Breast epithelium (tissue), 4 donors: Measurements from ENCODE around the gene SULT1A3. TPM values are rescaled to one million over a fixed set of nuclear protein-coding genes. Genes with fewer than 3 reads are reported as not detected.
A peak's percentile ranks its signal among the peaks of the same experiment; 100 is the strongest.
"Not testable (repeated sequence)": the region's sequence is repeated elsewhere in the genome, so short reads cannot be mapped to it uniquely, and the experiment has no call there.

Source experiments
- DNase-seq, 2 donors: peaks; one replicate each; pipeline ENCODE4 v3.0.0-alpha.2; 2019; ENCODE audit warnings: low spot score in 2 of 2
- H3K27ac ChIP-seq, 2 donors: fragments of 200-600 bp; sonication (generic) in 1 of 2; one replicate each; pipeline ENCODE4 v1.5.1; 2016 to 2019; ENCODE audit warnings: mild to moderate bottlenecking in 1 of 2
- H3K27me3 ChIP-seq, 2 donors: fragments of 200-600 bp; sonication (generic) in 1 of 2; one replicate each; pipeline versions ENCODE4 v1.5.1 to v1.6.0; 2017 to 2019; ENCODE audit warnings: control low read depth in 1 of 2, mild to moderate bottlenecking in 1 of 2
- H3K36me3 ChIP-seq: fragments of 200-600 bp; one replicate; pipeline ENCODE4 v1.5.1; 2019
- H3K4me1 ChIP-seq, 2 donors: fragments of 200-600 bp; sonication (generic); one replicate each; pipeline ENCODE4 v1.5.1; 2016 to 2019; ENCODE audit warnings: control low read depth in 1 of 2
- H3K4me3 ChIP-seq, 3 donors: fragments of 200-600 bp; sonication (generic); 1 replicate in 2 of 3; 2 replicates in 1 of 3; pipeline ENCODE4 v1.5.1; 2016 to 2019; ENCODE audit warnings: mild to moderate bottlenecking in 3 of 3, moderate library complexity in 2 of 3
- H3K9me3 ChIP-seq, 2 donors: fragments of 200-600 bp; sonication (generic) in 1 of 2; one replicate each; pipeline ENCODE4 v1.5.1; 2016 to 2019; ENCODE audit warnings: control low read depth in 1 of 2
- POLR2A ChIP-seq: fragments of 450-650 bp; IDR thresholded peaks from one replicate; pipeline ENCODE4 v1.6.1; 2016; ENCODE audit warnings: antibody characterized with exemption, mild to moderate bottlenecking, moderate library complexity
- POLR2AphosphoS5 ChIP-seq, 3 donors: sonication (generic); formaldehyde crosslinking; IDR thresholded peaks; one replicate each; pipeline ENCODE4 v1.6.1; 2017; ENCODE audit warnings: antibody characterized with exemption in 3 of 3
- intact Hi-C: fragments of 100-400 bp; cut with DNase I; formaldehyde crosslinking; loops from one replicate; pipeline ENCODE4 v1.15.1; 2023; ENCODE audit warnings: low total_unique reads
- total RNA-seq, 3 donors: library from RNA; depleted of rRNA; stranded (reverse); fragments of >200 nt; gene quantifications; one replicate each; pipeline ENCODE4 v1.1.0, GENCODE V29; 2016
- TF ChIP-seq, protein P1 (sequence below), 3 donors: fragments of 450-650 bp; IDR thresholded peaks; one replicate each; pipeline ENCODE4 v1.5.1; 2016 to 2017; ENCODE audit warnings: antibody characterized with exemption in 3 of 3, mild to moderate bottlenecking in 3 of 3, moderate library complexity in 3 of 3

The SULT1A3 gene
- total RNA-seq, 3 donors from 2014 or later: 12.3 to 27.0 (median 15.7) TPM

DNA sequence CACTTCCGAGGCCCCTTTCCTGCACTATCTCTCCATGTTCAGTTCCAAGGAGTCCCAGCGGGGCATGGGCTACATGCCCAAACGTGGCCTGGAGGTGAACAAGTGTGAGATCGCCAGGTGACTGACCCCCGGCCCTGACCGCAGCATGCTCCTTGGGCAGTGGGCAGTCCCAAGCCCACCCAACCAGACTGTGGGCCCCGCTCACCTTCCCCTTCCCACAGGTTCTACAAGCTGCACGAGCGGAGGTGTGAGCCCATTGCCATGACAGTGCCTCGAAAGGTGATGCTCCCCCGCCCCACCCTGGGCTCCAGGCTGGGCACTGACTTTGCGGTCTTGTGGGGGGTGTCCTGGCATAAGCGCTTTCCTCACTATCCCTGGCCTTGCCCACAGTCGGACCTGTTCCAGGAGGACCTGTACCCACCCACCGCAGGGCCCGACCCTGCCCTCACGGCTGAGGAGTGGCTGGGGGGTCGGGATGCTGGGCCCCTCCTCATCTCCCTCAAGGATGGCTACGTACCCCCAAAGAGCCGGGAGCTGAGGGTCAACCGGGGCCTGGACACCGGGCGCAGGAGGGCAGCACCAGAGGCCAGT, 11.0 kb upstream of the SULT1A3 start:
- Histone ChIP-seq H3K27ac (no peak overlapping the region), H3K9me3 (no peaks in the 10 kb centered on the region), H3K36me3 (no peaks in the 10 kb centered on the region), H3K27me3 (no peaks in the 10 kb centered on the region), H3K4me3 (no peak overlapping the region), H3K4me1 (no peaks in the 10 kb centered on the region)
- DNase-seq: no peak
- TF ChIP-seq, protein P1, sequence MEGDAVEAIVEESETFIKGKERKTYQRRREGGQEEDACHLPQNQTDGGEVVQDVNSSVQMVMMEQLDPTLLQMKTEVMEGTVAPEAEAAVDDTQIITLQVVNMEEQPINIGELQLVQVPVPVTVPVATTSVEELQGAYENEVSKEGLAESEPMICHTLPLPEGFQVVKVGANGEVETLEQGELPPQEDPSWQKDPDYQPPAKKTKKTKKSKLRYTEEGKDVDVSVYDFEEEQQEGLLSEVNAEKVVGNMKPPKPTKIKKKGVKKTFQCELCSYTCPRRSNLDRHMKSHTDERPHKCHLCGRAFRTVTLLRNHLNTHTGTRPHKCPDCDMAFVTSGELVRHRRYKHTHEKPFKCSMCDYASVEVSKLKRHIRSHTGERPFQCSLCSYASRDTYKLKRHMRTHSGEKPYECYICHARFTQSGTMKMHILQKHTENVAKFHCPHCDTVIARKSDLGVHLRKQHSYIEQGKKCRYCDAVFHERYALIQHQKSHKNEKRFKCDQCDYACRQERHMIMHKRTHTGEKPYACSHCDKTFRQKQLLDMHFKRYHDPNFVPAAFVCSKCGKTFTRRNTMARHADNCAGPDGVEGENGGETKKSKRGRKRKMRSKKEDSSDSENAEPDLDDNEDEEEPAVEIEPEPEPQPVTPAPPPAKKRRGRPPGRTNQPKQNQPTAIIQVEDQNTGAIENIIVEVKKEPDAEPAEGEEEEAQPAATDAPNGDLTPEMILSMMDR (IDR thresholded peaks at IDR 0.05): no peak
- TF ChIP-seq POLR2AphosphoS5 (IDR thresholded peaks at IDR 0.05): no peak
- no peak for TF ChIP-seq POLR2A
- intact Hi-C loops: no loop called here

DNA sequence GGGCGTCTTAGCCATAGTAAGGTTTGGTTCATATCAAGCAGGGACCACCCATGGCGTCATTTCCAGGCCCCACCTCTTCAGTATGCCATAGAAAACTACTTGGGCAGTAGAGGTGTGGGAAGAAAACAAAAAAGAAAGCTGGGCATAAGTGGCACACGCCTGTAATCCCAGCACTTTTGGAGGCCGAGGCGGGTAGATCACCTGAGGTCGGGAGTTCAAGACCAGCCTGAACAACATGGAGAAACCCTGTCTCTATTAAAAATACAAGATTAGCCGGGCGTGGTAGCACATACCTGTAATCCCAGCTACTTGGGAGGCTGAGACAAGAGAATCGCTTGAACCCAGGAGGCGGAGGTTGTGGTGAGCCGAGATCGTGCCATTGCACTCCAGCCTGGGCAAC, 7.9 kb upstream of the SULT1A3 start:
- H3K4me1 ChIP-seq, DNase-seq, H3K9me3 ChIP-seq, H3K27me3 ChIP-seq, H3K27ac ChIP-seq, H3K4me3 ChIP-seq, intact Hi-C loops, H3K36me3 ChIP-seq: not testable (repeated sequence)

DNA sequence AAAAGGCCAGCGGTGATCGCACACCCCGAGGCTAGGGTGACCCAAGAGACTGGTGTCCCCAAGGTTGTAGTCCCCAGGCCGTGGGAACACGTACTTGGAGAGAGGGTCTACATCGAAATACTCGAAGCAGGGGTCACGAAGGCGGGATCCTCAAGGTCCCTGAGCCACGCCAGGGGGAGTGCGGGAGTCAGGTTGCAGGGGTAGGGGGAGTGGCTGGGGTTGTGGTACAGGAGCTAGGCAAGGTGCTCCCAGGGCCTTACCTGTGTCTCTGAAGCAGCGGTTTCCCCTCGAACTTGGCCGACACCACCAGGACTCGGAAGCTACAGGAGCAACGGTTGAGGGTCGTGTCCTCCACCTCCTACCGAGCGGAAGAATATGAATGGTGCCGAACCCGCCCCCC, 6.0 kb upstream of the SULT1A3 start:
- H3K4me3 ChIP-seq, H3K36me3 ChIP-seq, H3K27me3 ChIP-seq, H3K27ac ChIP-seq, H3K4me1 ChIP-seq, DNase-seq, H3K9me3 ChIP-seq, intact Hi-C loops: not testable (repeated sequence)

DNA sequence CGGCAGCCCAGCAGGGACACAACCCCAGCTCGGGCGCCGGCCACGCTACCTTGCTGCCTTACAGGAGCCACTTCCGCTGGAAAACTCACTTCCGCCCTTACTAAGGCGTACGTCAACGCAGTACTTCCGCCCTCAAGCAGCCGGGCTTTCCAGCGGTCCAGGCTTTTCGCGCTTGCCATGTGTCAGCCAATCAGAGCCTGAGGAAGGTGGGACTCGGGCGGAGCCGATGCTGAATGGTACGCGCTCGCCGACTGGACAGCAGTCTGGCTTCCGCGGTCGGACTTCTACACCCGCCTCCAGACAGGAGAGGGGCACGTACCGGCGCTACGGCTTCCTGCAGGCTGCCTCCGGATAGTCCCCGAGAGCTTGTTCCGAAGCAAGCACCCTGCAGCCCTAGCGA, 5.4 kb upstream of the SULT1A3 start, which contains the start of the genes BOLA2B and SLX1A:
TSS of gene BOLA2B (minus strand) at position 52 of the 400 bp plus-strand sequence. CDS start 71 bp downstream, outside the sequence.
TSS of gene SLX1A (plus strand) at position 261 of the 400 bp plus-strand sequence. CDS start 210 bp downstream, outside the sequence.
- H3K36me3 ChIP-seq, intact Hi-C loops, H3K9me3 ChIP-seq, H3K27me3 ChIP-seq, DNase-seq, H3K4me1 ChIP-seq: not testable (repeated sequence)
- Histone ChIP-seq H3K4me3 (peak within 1 kb of the TSS; percentile 35 to 67 (median 49)), H3K27ac (peak within 1 kb of the TSS in 1 of 2 donors; percentile 54)

DNA sequence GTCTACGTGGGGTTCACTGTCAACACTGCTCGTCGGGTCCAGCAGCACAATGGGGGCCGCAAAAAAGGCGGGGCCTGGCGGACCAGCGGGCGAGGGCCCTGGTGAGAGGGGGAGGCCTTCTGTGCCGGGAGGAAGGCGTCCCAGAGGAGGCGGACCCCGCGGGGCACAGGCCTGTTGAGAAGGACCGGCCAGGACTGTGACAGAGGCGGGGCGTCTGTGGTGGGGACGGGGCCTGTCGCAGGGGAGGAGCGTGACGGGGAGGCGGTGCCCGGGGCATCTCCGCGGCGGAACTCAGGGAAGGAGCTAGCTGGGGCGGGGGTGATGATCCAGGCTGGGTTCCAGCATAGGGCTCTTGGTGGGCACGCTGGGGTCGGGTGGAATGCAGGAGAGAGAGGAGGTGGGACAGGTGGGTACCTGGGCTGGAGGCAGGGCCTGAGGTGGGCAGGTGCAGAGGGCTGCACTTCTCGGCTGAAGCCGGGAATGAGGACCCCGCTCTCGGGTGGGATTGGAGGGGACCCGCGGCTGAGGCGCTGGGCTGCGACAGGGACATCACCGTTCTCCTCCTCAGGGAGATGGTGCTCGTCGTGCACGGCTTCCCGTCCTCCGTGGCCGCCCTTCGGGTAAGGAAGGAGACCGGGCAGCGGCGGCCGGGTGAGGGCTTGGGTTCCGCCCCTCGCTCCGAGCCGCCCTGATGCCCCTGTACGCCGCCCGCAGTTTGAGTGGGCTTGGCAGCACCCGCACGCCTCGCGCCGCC, 4.7 kb upstream of the SULT1A3 start:
- intact Hi-C loops, DNase-seq: not testable (repeated sequence)

DNA sequence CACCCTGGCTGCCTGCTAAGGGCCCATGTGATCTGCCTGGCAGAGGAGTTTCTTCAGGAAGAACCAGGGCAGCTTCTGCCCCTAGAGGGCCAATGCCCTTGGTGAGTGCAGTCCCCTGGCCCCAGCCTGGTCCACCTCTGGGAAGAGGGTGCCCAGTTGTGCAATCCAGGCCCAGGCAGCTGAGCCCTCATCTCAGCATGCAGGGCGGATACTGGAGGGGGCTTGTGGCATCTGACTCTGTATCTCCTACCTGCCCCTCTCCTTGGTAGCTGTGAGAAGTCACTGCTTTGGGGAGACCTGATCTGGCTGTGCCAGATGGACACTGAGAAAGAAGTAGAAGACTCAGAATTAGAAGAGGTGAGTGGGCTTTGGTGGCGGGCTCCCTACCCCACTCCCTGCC, 2.1 kb upstream of the SULT1A3 start:
- H3K4me1 ChIP-seq, H3K36me3 ChIP-seq, H3K9me3 ChIP-seq, H3K4me3 ChIP-seq, intact Hi-C loops, H3K27me3 ChIP-seq, DNase-seq, H3K27ac ChIP-seq: not testable (repeated sequence)

More for the DNA sequence above, 4.7 kb upstream of the SULT1A3 start:
- H3K4me1 ChIP-seq, H3K27me3 ChIP-seq, H3K36me3 ChIP-seq, H3K9me3 ChIP-seq: not testable (repeated sequence)
- peak overlapping the region in 1 of 2 donors; percentile 54 for H3K27ac ChIP-seq
- peak overlapping the region; percentile 35 to 67 (median 49) for H3K4me3 ChIP-seq

DNA sequence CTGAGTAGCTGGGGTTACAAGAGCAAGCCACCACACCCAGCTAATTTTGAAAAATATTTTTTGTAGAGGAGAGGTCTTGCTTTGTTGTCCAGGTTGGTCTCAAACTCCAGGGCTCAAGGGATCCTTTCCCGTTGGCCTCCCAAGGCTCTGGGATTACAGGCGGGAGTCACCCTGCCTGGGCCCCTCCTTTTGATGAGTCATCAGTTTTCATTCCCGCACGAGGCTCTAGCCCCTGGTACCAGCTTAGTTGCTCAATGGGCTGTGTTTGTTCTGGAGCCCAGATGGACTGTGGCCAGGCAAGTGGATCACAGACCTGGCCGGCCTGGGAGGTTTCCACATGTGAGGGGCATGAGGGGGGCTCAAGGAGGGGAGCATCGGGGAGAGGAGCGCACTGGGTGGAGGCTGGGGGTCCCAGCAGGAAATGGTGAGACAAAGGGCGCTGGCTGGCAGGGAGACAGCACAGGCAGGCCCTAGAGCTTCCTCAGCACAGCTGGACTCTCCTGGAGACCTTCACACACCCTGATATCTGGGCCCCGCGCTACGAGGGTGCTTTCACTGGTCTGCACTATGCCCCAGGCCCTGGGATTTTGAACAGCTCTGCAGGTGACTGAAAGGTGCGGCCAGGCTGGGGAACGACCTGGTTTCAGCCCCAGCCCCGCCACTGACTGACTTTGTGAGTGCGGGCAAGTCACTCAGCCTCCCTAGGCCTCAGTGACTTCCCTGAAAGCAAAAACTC, 721 bp downstream of the SULT1A3 start:
- H3K4me1 ChIP-seq, H3K27me3 ChIP-seq, DNase-seq, H3K36me3 ChIP-seq, H3K4me3 ChIP-seq, H3K27ac ChIP-seq, intact Hi-C loops, H3K9me3 ChIP-seq: not testable (repeated sequence)

DNA sequence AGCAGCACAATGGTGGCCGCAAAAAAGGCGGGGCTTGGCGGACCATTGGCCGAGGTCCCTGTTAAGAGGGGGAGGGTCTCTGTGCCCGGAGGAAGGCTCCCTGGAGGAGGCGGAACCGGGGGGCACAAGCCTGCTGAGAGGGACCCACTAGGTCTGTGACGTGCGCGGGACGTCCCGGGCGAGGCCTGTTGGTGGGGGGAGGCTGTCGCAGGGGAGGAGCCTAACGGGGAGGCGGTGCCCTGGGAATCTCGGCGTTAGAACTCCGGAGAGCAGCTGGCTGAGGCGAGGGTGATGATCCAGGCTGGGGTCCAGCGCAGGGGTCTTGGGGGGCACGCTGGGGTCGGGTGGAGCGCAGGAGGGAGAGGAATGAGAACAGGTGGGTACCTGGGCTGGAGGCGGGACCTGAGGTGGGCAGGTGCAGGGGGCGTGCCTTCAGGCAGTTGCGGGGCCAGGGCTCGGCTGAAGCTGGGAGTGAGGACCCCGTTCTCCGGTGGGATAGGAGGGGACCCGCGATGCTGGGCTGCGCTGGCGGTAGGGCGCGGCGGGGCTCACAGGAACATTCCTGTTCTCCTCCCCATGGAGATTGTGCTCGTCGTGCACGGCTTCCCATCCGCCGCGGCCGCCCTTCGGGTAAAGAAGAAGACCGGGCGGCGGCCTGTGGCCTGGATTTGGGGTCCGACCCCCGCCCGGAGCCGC, 6.6 kb downstream of the SULT1A3 start:
- intact Hi-C loops, H3K27ac ChIP-seq, H3K36me3 ChIP-seq, H3K4me1 ChIP-seq, H3K9me3 ChIP-seq, H3K27me3 ChIP-seq: not testable (repeated sequence)
- H3K4me3 ChIP-seq: peak overlapping the region; percentile 36 to 56 (median 52)
- peak; percentile 14 to 49 for DNase-seq

DNA sequence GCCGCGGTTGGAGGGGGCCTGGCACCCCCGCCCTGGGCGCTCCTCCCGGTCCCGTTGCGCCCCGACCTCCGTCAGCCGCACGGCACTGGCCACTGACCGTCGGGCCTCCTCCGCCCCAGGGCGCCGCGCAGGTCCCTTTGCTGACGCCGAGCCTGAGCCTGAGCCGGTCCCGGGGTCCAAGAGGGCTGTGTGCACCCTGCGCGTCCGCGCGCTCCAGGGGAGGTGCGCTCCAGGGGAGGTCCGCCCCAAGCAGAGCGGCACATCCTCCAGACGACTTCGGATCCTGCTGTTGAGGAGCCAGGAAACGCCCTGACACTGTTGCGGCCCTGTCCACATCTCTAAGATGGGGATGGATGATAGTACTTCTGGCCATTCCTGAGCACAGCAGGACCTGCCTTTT, 7.2 kb downstream of the SULT1A3 start:
- H3K27ac ChIP-seq, intact Hi-C loops: not testable (repeated sequence)
- peak overlapping the region; percentile 36 to 56 (median 52) for H3K4me3 ChIP-seq

DNA sequence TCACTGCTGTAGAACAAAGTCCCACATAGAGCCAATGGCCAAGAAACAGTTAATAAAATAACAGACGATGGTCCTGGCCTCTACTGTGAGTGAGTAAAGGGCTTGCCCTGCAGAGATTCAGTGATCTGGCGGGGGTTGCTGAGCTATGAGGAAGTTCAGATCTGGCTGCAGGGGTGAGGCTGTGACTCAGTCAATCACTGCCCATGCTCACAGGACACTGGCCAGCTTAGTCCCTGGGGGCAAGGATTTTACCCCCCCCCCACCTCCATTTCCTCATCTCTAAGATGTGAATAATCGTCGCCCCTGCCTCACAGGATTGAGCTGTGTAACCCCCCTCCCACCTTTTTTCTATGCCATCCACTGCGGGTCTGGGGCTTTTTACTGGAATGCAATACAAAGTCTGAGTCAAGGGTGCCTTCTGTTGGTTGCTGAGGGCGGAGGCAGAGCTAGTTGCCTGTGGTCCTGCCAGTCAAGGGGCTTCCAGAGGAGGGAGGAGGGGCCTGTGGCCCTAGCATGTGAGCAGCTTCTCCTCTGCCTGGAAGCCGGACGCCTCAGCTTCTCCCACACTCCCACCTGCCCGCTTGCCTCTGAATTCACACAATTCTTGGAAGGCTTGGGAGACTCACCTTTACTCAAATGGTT, 8.1 kb downstream of the SULT1A3 start:
- intact Hi-C loops: not testable (repeated sequence)
- DNase-seq: peak in 1 of 2 donors; percentile 50

More for the DNA sequence above, 7.2 kb downstream of the SULT1A3 start:
- not testable (repeated sequence) for DNase-seq, H3K4me1 ChIP-seq, H3K9me3 ChIP-seq, H3K27me3 ChIP-seq, H3K36me3 ChIP-seq

DNA sequence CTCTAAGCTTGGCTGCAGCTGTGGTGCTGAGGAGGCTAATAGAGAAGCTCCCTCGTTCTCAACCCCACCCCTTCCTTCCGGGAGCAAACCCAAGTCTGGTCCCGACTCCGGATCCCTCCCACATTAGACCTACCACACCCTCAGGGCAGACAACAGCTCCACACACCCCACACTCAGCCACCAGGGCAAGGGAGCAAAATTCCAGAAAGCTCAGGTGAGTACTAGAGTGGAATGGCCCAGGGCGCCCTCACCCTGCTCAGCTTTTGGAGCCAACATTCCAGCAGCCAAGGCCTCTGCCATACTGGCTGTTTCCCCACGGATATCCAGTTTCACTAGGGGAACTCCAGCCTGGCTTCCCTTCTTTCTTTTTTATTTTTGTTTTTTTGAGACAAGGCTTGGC, 10.0 kb downstream of the SULT1A3 start:
- H3K4me1 ChIP-seq, H3K27ac ChIP-seq, H3K9me3 ChIP-seq, H3K4me3 ChIP-seq, H3K27me3 ChIP-seq, intact Hi-C loops, H3K36me3 ChIP-seq: not testable (repeated sequence)
- DNase-seq: peak; percentile 52 to 93

More for the DNA sequence above, 8.1 kb downstream of the SULT1A3 start:
- not testable (repeated sequence) for H3K4me3 ChIP-seq, H3K4me1 ChIP-seq, H3K27ac ChIP-seq, H3K36me3 ChIP-seq, H3K27me3 ChIP-seq, H3K9me3 ChIP-seq
